Measurements from ENCODE around the gene GNAQ. TPM values are rescaled to one million over a fixed set of nuclear protein-coding genes. Genes with fewer than 3 reads are reported as not detected.

Gene GNAQ
- total and polyA plus RNA-seq, 2 experiments from 2014 or later: 21.1 to 43.1 TPM

GRCh38 chr9:78050421-78050820, 18.8 kb upstream of the GNAQ start (continued):
- TF ChIP-seq ZNF462 (CRISPR knock-in tag; IDR thresholded peaks at IDR 0.05): no peak
- no peak for TF ChIP-seq POLR2AphosphoS5 (IDR thresholded peaks at IDR 0.05; ENCODE audit: low read depth)
- no peak for TF ChIP-seq EZH2phosphoT487 (IDR thresholded peaks at IDR 0.05; ENCODE audit: unreplicated experiment)
- TF ChIP-seq ZNF114 (CRISPR knock-in tag; IDR thresholded peaks at IDR 0.05): no peak
- no peak for TF ChIP-seq REST (IDR thresholded peaks at IDR 0.05; ENCODE audit: unreplicated experiment)

- Histone ChIP-seq H3K9me2 (ENCODE audit: insufficient read depth) (no peaks in the 10 kb centered on the region), H3K36me3 (ENCODE audit: insufficient read depth) (no peaks in the 10 kb centered on the region), H3K27me3 (ENCODE audit: insufficient read depth) (no peaks in the 10 kb centered on the region), H3K4me2 (no peak overlapping the region), H3K79me2 (replicated peaks; ENCODE audit: insufficient read depth) (no peaks in the 10 kb centered on the region), H3K27ac (ENCODE audit: low read depth) (no peak overlapping the region), H3K4me1 (ENCODE audit: insufficient read depth) (no peaks in the 10 kb centered on the region), H4K20me1 (replicated peaks; ENCODE audit: insufficient read depth) (no peaks in the 10 kb centered on the region; the same call in 1 of the 2 replicates), H3F3A (replicated peaks; ENCODE audit: low read depth) (no peaks in the 10 kb centered on the region), H3K4me3 (no peak overlapping the region), H2AFZ (no peak overlapping the region)
- H3K4me1 Mint-ChIP-seq: peaks cover 1% of the 10 kb centered on the region; the same call in 2 of the 3 replicates
- H3K27ac Mint-ChIP-seq: no peak overlapping the region
- peaks cover 2% of the 10 kb centered on the region for H3K27me3 Mint-ChIP-seq (ENCODE audit: insufficient read depth, low read depth, poor library complexity)
- 0 out of 3 replicates have a peak, but pooled peaks cover 2% of the 10 kb centered on the region for H3K9me3 Mint-ChIP-seq
- H3K4me3 Mint-ChIP-seq: no peak overlapping the region
- no peak for ATAC-seq
- DNase-seq (ENCODE audit: low spot score): no peak
- no peaks in the 10 kb centered on the region; the same call in 2 of the 3 replicates for H3K36me3 Mint-ChIP-seq (ENCODE audit: low read depth)
- TF ChIP-seq ZNF331 (CRISPR knock-in tag; IDR thresholded peaks at IDR 0.05; ENCODE audit: low read depth): no peak
- TF ChIP-seq REST (IDR thresholded peaks at IDR 0.05; ENCODE audit: unreplicated experiment): no peak
- TF ChIP-seq CTCF (conservative IDR thresholded peaks at IDR 0.05; ENCODE audit: low read depth in 2 of 2): no peak
- no peak for TF ChIP-seq NANOG (IDR thresholded peaks at IDR 0.05; ENCODE audit: borderline replicate concordance)
- TF ChIP-seq ETS1 (IDR thresholded peaks at IDR 0.05): no peak
These were observed 17.9 kb upstream of the GNAQ start for GRCh38 chr9:78049484-78049883.
